Testis (tissue), 3 donors: ENCODE data around the gene AK9. TPM values are rescaled to one million over a fixed set of nuclear protein-coding genes. Genes with fewer than 3 reads are reported as not detected.

ENCODE experiments used
- DNase-seq: peaks from one replicate; pipeline ENCODE4 v3.0.0-alpha.2; 2019
- H3K27ac ChIP-seq, 2 donors: fragments of 200-600 bp; sonication (generic); one replicate each; pipeline ENCODE4 v1.5.1; 2019
- H3K27me3 ChIP-seq: fragments of 200-600 bp; sonication (generic); one replicate; pipeline ENCODE4 v1.5.1; 2019
- H3K36me3 ChIP-seq: fragments of 200-600 bp; sonication (generic); one replicate; pipeline ENCODE4 v1.5.1; 2017; ENCODE audit warnings: low read depth; ENCODE audit errors: missing control alignments
- H3K4me1 ChIP-seq: fragments of 200-600 bp; sonication (generic); one replicate; pipeline ENCODE4 v1.5.1; 2019
- H3K4me3 ChIP-seq, 2 donors: fragments of 200-600 bp; sonication (generic); one replicate each; pipeline ENCODE4 v1.5.1; 2017 to 2019
- H3K9me3 ChIP-seq: fragments of 200-600 bp; sonication (generic); one replicate; pipeline ENCODE4 v1.5.1; 2017
- CTCF ChIP-seq, 3 experiments: fragments of 450-650 bp in 2 of 3; fragments of 200-600 bp in 1 of 3; sonication (generic) in 1 of 3; IDR thresholded peaks; one replicate each; pipeline ENCODE4 v1.5.1; 2016 to 2019; ENCODE audit warnings: antibody characterized with exemption in 3 of 3, mild to moderate bottlenecking in 2 of 3, moderate library complexity in 1 of 3
- POLR2A ChIP-seq: fragments of 450-650 bp; IDR thresholded peaks from one replicate; pipeline ENCODE4 v1.6.1; 2017; ENCODE audit warnings: antibody characterized with exemption, mild to moderate bottlenecking, moderate library complexity
- WGBS, 2 donors: methylation state at CpG; one replicate each; pipeline ENCODE4 v1.1.5; 2018; 5-methylcytosine and 5-hydroxymethylcytosine counted together
- intact Hi-C: fragments of 100-400 bp; cut with DNase I; formaldehyde crosslinking; loops from one replicate; pipeline ENCODE4 v1.15.1; 2023; ENCODE audit warnings: low total_unique reads
- polyA plus RNA-seq: library from polyadenylated mRNA; stranded (reverse); fragments of 350-450 nt; fragmentation: Illumina TruSeq; extraction: RNeasy Lipid Tissue Mini Kit (QIAGEN cat#74804); gene quantifications from one replicate; pipeline ENCODE4 v1.2.3, GENCODE V29; 2014; ENCODE audit warnings: low read depth, low replicate concordance; ENCODE audit not compliant: insufficient read depth
- total RNA-seq, 2 donors: library from RNA; depleted of rRNA; stranded (reverse); fragments of >200 nt; gene quantifications; one replicate each; pipeline ENCODE4 v1.2.3, GENCODE V29; 2016

The AK9 gene
- total and polyA plus RNA-seq, 3 donors from 2014 or later = 15.2 to 49.4 (median 33.6) TPM

- H3K27ac ChIP-seq = no peak overlapping the region
- DNase-seq = no peak
- H3K27me3 ChIP-seq = no peaks in the 10 kb centered on the region
- 89 to 90% methylated on average over 7 of the region's 7 CpGs for WGBS, 2 donors
- no peaks in the 10 kb centered on the region for H3K4me1 ChIP-seq
- TF ChIP-seq CTCF (IDR thresholded peaks at IDR 0.05) = no peak
- no peak for TF ChIP-seq POLR2A
- no peak overlapping the region for H3K4me3 ChIP-seq
- intact Hi-C loops = no loop called here
- no peaks in the 10 kb centered on the region for H3K9me3 ChIP-seq
- H3K36me3 ChIP-seq = no peaks in the 10 kb centered on the region
Observed at GRCh38 chr6:109625199-109625598, 65.8 kb downstream of the AK9 start.

GRCh38 chr6:109623288-109623687 is 67.7 kb downstream of the AK9 start:
- Histone ChIP-seq H3K27ac (no peak overlapping the region), H3K27me3 (no peaks in the 10 kb centered on the region), H3K4me1 (no peaks in the 10 kb centered on the region), H3K9me3 (no peaks in the 10 kb centered on the region), H3K36me3 (no peaks in the 10 kb centered on the region), H3K4me3 (no peak overlapping the region)
- no peak for DNase-seq
- intact Hi-C loops = no loop called here
- 77 to 78% methylated on average over 3 of the region's 3 CpGs for WGBS, 2 donors
- no peak for TF ChIP-seq CTCF (IDR thresholded peaks at IDR 0.05)
- no peak for TF ChIP-seq POLR2A

- no peak for DNase-seq
- no peak for TF ChIP-seq POLR2A
- no peak for TF ChIP-seq CTCF (IDR thresholded peaks at IDR 0.05)
- intact Hi-C loops = no loop called here
- 50 to 54% methylated on average over 1 of the region's 1 CpG for WGBS, 2 donors
- Histone ChIP-seq H3K36me3 (no peaks in the 10 kb centered on the region), H3K27ac (no peak overlapping the region), H3K9me3 (no peaks in the 10 kb centered on the region), H3K27me3 (no peaks in the 10 kb centered on the region), H3K4me1 (no peaks in the 10 kb centered on the region), H3K4me3 (no peak overlapping the region)
Observed at GRCh38 chr6:109612268-109612667, 78.7 kb downstream of the AK9 start.

GRCh38 chr6:109611502-109611901 is 79.5 kb downstream of the AK9 start:
- WGBS, 2 donors = 94 to 100% methylated on average over 1 of the region's 1 CpG

More at GRCh38 chr6:109611502-109611901, 79.5 kb downstream of the AK9 start:
- Histone ChIP-seq H3K36me3 (no peaks in the 10 kb centered on the region), H3K27ac (no peak overlapping the region), H3K4me1 (no peaks in the 10 kb centered on the region), H3K27me3 (no peaks in the 10 kb centered on the region), H3K4me3 (no peak overlapping the region), H3K9me3 (no peaks in the 10 kb centered on the region)
- no peak for DNase-seq
- intact Hi-C loops = no loop called here
- TF ChIP-seq CTCF (IDR thresholded peaks at IDR 0.05) (no peak), POLR2A (no peak)
